ENCODE results near the gene ENKD1. TPM values are rescaled to one million over a fixed set of nuclear protein-coding genes. Genes with fewer than 3 reads are reported as not detected.

ENKD1 gene, protein sequence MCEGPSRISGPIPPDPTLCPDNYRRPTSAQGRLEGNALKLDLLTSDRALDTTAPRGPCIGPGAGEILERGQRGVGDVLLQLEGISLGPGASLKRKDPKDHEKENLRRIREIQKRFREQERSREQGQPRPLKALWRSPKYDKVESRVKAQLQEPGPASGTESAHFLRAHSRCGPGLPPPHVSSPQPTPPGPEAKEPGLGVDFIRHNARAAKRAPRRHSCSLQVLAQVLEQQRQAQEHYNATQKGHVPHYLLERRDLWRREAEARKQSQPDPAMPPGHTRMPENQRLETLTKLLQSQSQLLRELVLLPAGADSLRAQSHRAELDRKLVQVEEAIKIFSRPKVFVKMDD
- 58.8 and 71.0 TPM in 2 replicates for total RNA-seq (2014; rRNA removed; shearing (Covaris generic))

GRCh38 chr16:67666559-67667452 is at the start of gene ENKD1, which contains the start of gene C16orf86:
TSS of gene ENKD1 (minus strand) at chr16:67666750. CDS start at chr16:67666442, 308 bp downstream.
TSS of gene C16orf86 (plus strand) at chr16:67666814. CDS start at chr16:67666971, 157 bp downstream.

GRCh38 chr16:67660564-67661028 is 6.0 kb downstream of the ENKD1 start, which contains the start of gene PARD6A:
TSS of gene PARD6A (plus strand) at chr16:67660960. CDS start at chr16:67661039, 79 bp downstream.

DNA sequence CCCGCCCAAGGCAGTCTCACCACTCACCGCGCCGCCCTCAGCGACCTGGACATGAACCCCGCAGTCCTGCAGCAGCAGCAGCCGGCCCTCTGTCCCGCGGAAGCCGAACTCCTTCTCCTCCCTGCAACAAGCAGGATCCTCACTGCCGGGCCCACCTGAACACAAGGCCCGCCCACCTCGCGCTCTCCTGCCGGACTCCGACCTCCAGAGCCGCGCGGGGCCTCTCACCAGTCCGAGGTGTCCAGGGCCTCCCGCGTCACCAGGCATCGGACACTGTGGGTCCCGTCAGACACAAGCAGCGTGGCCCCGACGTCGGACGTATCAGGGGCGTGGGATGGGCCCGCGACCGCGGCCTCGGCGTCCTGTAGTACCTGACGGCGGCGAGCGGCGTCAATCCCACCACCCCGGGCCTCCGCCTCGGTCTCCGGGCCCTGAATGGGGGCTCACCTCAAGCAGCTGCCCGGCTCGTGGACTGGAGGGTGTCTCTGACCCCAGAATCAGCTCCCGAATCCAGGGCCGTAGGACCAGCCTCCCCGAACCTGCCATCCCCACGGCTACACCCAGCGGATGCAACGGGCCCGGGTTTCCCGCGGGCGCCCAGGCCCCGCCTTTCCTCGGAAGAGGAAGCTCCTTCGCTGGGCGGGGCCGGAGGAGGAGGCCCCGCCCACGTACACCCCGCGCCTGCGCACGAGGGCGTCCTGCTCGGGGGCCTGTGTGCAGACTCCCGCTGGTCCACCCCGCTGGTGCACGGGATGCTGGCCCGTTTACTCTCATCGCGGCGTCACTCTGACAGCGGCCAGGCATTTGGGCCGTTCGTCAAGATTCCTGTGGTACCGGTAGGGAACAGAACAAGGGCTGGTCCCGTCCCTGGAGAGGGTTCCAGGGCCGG is 6.6 kb downstream of the ENKD1 start, which contains the start of gene ACD:
Gene ACD, minus strand, starts transcription at position 586 of the 889 bp plus-strand sequence. Its CDS starts 40 bp downstream, at position 546.

Other genes starting within 250 kb of the ENKD1 start
- gene HSD11B2, start 235.6 kb downstream of the ENKD1 start, total RNA-seq (2014; rRNA removed; shearing (Covaris generic)), result 1.1 TPM in 1 of 2 replicates, not detected in the other
- 42.6 and 43.2 TPM in 2 replicates for gene ATP6V0D1, start 185.6 kb downstream of the ENKD1 start, total RNA-seq (2014; rRNA removed; shearing (Covaris generic))
- not detected in 2 replicates for gene AGRP, start 183.2 kb downstream of the ENKD1 start, total RNA-seq (2014; rRNA removed; shearing (Covaris generic))
- 39.7 and 41.7 TPM in 2 replicates for gene RIPOR1, start 137.9 kb downstream of the ENKD1 start, total RNA-seq (2014; rRNA removed; shearing (Covaris generic))
- 30.0 and 33.4 TPM in 2 replicates for gene CTCF, start 104.2 kb downstream of the ENKD1 start, total RNA-seq (2014; rRNA removed; shearing (Covaris generic))
- gene CARMIL2, start 21.6 kb downstream of the ENKD1 start, total RNA-seq (2014; rRNA removed; shearing (Covaris generic)), result 1.9 and 2.2 TPM in 2 replicates
- 49.5 and 50.1 TPM in 2 replicates for gene ACD, start 6.5 kb downstream of the ENKD1 start, total RNA-seq (2014; rRNA removed; shearing (Covaris generic))
- 4.2 and 4.9 TPM in 2 replicates for gene PARD6A, start 5.8 kb downstream of the ENKD1 start, total RNA-seq (2014; rRNA removed; shearing (Covaris generic))
- gene C16orf86, start 64 bp upstream of the ENKD1 start, total RNA-seq (2014; rRNA removed; shearing (Covaris generic)), result 9.2 and 11.4 TPM in 2 replicates
- gene GFOD2, start 52.6 kb upstream of the ENKD1 start, total RNA-seq (2014; rRNA removed; shearing (Covaris generic)), result 19.6 and 19.7 TPM in 2 replicates
- gene RANBP10, start 139.8 kb upstream of the ENKD1 start, total RNA-seq (2014; rRNA removed; shearing (Covaris generic)), result 5.4 and 5.5 TPM in 2 replicates
- gene TSNAXIP1, start 140.1 kb upstream of the ENKD1 start, total RNA-seq (2014; rRNA removed; shearing (Covaris generic)), result 0.66 and 1.6 TPM in 2 replicates
- gene THAP11, start 175.6 kb upstream of the ENKD1 start, total RNA-seq (2014; rRNA removed; shearing (Covaris generic)), result 36.9 and 37.4 TPM in 2 replicates
- 174 TPM in 2 replicates for gene NUTF2, start 180.2 kb upstream of the ENKD1 start, total RNA-seq (2014; rRNA removed; shearing (Covaris generic))
- gene CENPT, start 180.9 kb upstream of the ENKD1 start, total RNA-seq (2014; rRNA removed; shearing (Covaris generic)), result 29.7 and 30.7 TPM in 2 replicates
- 82.4 and 94.4 TPM in 2 replicates for gene EDC4, start 206.3 kb upstream of the ENKD1 start, total RNA-seq (2014; rRNA removed; shearing (Covaris generic))
- gene NRN1L, start 218.1 kb upstream of the ENKD1 start, total RNA-seq (2014; rRNA removed; shearing (Covaris generic)), result 0.30 TPM in 1 of 2 replicates, not detected in the other
- 6.7 and 11.1 TPM in 2 replicates for gene PSKH1, start 226.5 kb upstream of the ENKD1 start, total RNA-seq (2014; rRNA removed; shearing (Covaris generic))

Data from A375 (cell line).